ENCODE data around the gene ARID1B. TPM values are rescaled to one million over a fixed set of nuclear protein-coding genes. Genes with fewer than 3 reads are reported as not detected.

ARID1B gene
- total RNA-seq, 1 donor from 2014 or later, result 248 TPM

- ChIA-PET CTCF (no interaction called here), POLR2A (interaction anchor here (0.9 kb wide), 1 partner anchor 119 kb away, joined by 3 read pairs; no protein-coding TSS in a partner anchor)
- Mint-ChIP-seq H3K9me3 (no peaks in the 10 kb centered on the region), H3K27ac (no peak overlapping the region), H3K4me1 (peaks cover 60% of the 10 kb centered on the region), H3K36me3 (ENCODE audit: low read depth) (peaks cover 21% of the 10 kb centered on the region), H3K4me3 (no peak overlapping the region), H3K27me3 (no peaks in the 10 kb centered on the region)
- no peak for ATAC-seq (ENCODE audit: low read depth)
- intact Hi-C loops (cut with micrococcal nuclease), result loop anchor here (2.0 kb wide), 1 partner anchor 15 kb away; no protein-coding TSS in a partner anchor
- no peak for TF ChIP-seq CTCF (IDR thresholded peaks at IDR 0.05)
- no peak for DNase-seq
These were observed 120.8 kb downstream of the ARID1B start for GRCh38 chr6:156897907-156898531.

GRCh38 chr6:156899071-156899470, 121.9 kb downstream of the ARID1B start:
- peaks cover 51% of the 10 kb centered on the region for H3K4me1 Mint-ChIP-seq
- no peaks in the 10 kb centered on the region for H3K9me3 Mint-ChIP-seq
- POLR2A ChIA-PET, result no interaction called here

GRCh38 chr6:156899532-156900135, 122.5 kb downstream of the ARID1B start:
- CTCF ChIA-PET, result no interaction called here
- H3K4me3 Mint-ChIP-seq, result no peak overlapping the region
- ATAC-seq (ENCODE audit: low read depth) (no peak), DNase-seq (no peak)
- no peaks in the 10 kb centered on the region for H3K27me3 Mint-ChIP-seq
- POLR2A ChIA-PET, result interaction anchor here (0.6 kb wide), 1 partner anchor 70 kb away, joined by 7 read pairs; no protein-coding TSS in a partner anchor
- peaks cover 49% of the 10 kb centered on the region for H3K4me1 Mint-ChIP-seq
- no peak overlapping the region for H3K27ac Mint-ChIP-seq
- no peak for TF ChIP-seq CTCF (IDR thresholded peaks at IDR 0.05)
- peaks cover 26% of the 10 kb centered on the region for H3K36me3 Mint-ChIP-seq (ENCODE audit: low read depth)
- H3K9me3 Mint-ChIP-seq, result no peaks in the 10 kb centered on the region
- intact Hi-C loops (cut with micrococcal nuclease), result loop anchor here (2.0 kb wide), 2 partner anchors 17 kb away; no protein-coding TSS in a partner anchor

More at GRCh38 chr6:156899071-156899470, 121.9 kb downstream of the ARID1B start:
- peaks cover 23% of the 10 kb centered on the region for H3K36me3 Mint-ChIP-seq (ENCODE audit: low read depth)
- intact Hi-C loops (cut with micrococcal nuclease), result loop anchor here (2.0 kb wide), 1 partner anchor 16 kb away; no protein-coding TSS in a partner anchor
- no peak overlapping the region for H3K27ac Mint-ChIP-seq
- no peak overlapping the region for H3K4me3 Mint-ChIP-seq
- CTCF ChIA-PET, result no interaction called here
- DNase-seq (no peak), ATAC-seq (ENCODE audit: low read depth) (no peak)
- H3K27me3 Mint-ChIP-seq, result no peaks in the 10 kb centered on the region
- no peak for TF ChIP-seq CTCF (IDR thresholded peaks at IDR 0.05)

- DNase-seq (no peak), ATAC-seq (ENCODE audit: low read depth) (no peak)
- H3K9me3 Mint-ChIP-seq, result no peaks in the 10 kb centered on the region
- intact Hi-C loops (cut with micrococcal nuclease), result loop anchor here (2.0 kb wide), 1 partner anchor 17 kb away; no protein-coding TSS in a partner anchor
- TF ChIP-seq CTCF (IDR thresholded peaks at IDR 0.05), result no peak
- POLR2A ChIA-PET, result no interaction called here
- peaks cover 26% of the 10 kb centered on the region for H3K36me3 Mint-ChIP-seq (ENCODE audit: low read depth)
- H3K27ac Mint-ChIP-seq, result peak overlapping the region; percentile 14
- no peak overlapping the region for H3K4me3 Mint-ChIP-seq
- no peaks in the 10 kb centered on the region for H3K27me3 Mint-ChIP-seq
- H3K4me1 Mint-ChIP-seq, result peaks cover 43% of the 10 kb centered on the region
- CTCF ChIA-PET, result no interaction called here
These were observed 123.1 kb downstream of the ARID1B start for GRCh38 chr6:156900292-156900691.

- intact Hi-C loops (cut with micrococcal nuclease), result loop anchor here (2.0 kb wide), 1 partner anchor 15 kb away; no protein-coding TSS in a partner anchor
- TF ChIP-seq CTCF (IDR thresholded peaks at IDR 0.05), result no peak
- Mint-ChIP-seq H3K27ac (no peak overlapping the region), H3K36me3 (ENCODE audit: low read depth) (peaks cover 33% of the 10 kb centered on the region), H3K4me3 (no peak overlapping the region), H3K4me1 (peaks cover 37% of the 10 kb centered on the region), H3K9me3 (no peaks in the 10 kb centered on the region), H3K27me3 (no peaks in the 10 kb centered on the region)
- POLR2A ChIA-PET, result interaction anchor here (1.2 kb wide), 1 partner anchor 23 kb away, joined by 3 read pairs; no protein-coding TSS in a partner anchor
- ATAC-seq (ENCODE audit: low read depth) (no peak), DNase-seq (no peak)
- CTCF ChIA-PET, result no interaction called here
These were observed 124.3 kb downstream of the ARID1B start for GRCh38 chr6:156901309-156902019.
